ENCODE results near the gene TBC1D22A.

TBC1D22A gene

DNA sequence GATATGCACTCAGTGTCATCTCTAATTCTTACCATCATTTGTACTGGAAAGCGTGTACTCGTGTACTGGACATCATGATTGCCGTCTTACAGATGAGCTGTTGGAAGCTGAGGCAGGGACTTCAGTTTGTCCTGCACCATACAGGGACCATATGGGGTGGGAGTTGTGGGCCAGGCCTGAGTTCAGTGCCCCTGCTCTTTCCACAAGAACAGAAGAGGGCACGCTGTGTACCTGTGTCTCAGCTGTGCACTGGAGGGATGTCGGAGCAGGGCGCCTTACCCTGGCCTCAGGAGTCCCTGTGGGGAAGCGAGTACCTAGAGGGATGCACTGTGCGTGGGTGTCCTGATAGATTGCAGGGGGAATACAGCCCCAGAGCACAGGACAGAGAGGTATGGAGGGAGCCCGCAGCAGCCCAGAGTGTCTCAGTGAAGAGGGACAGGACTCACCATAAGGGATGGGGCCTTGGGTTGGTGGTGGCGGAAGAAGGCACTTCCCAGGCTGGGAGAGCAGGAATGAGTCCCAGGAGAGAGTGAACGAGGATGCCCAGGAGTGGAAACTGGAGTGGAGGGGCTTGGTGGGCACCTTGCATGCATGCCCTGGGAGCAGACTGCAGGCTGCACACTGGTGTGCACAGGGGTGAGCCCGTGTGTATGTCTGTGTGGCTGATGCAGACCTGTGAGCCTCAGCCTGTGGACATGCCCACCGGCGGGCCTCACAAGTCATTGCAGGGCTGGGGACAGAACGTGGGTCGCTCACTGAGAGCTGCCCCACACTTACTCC, 329.7 kb downstream of the TBC1D22A start:
- DNase-seq, result no peak

GRCh38 chr22:47092896-47093311, 330.5 kb downstream of the TBC1D22A start:
- DNase-seq, result no peak

DNA sequence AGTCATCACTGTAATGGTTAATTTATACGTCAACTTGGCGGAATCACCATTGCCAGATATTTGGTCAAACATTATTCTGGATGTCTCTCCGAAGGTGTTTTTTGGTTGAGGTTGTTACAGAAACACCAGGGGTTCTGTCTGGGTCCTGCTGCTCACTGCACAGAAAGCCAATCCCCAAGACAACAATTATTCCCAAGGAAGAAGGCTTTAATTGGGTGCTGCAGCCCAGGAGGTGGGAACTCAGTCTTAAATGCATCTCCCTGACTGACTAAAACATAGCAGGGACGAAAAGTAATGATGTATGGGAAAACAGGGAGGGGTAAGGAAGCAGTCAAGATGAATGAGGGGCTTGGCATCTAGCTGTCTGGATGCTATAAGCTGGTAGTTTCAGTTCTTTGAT, 331.3 kb downstream of the TBC1D22A start:
- no peak for DNase-seq

GRCh38 chr22:47094861-47095330, 332.4 kb downstream of the TBC1D22A start:
- no peak for DNase-seq

DNA sequence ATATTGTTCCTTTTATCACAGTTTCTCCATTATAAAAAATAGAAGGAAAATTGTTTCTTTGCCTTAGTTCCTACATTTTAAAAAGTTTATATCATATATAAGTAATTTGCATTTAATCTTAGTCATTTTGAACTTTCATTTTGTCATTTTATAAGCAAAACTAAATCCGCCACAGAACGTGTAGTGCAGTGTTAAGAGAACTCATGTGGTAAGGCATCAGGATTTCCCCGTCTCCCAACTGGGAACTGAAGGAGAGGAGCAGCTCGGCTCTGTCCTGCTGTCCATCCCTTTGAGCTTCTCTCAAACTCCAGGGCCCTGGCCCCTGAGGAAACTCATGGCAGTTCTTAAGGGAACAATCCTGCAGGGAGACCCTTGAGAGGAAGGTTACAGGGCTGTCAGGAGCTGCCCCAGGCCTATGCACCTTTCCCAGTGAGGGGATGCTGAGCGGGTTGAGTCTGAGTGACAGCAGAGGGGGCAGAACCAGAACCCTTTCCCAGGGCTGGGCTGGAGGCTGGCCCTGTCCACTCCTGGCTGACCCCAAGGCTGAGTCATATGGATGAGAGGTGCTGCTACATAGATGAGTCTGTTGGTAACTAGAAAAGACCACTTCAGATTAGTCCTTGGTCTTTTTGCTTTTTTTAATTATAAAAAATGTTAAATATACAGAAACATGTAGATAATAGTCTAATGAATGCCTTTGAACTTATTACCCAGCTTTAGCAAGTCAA, 333.1 kb downstream of the TBC1D22A start:
- DNase-seq, result no peak

- DNase-seq, result no peak
These were observed 335.7 kb downstream of the TBC1D22A start for GRCh38 chr22:47098121-47098520.

GRCh38 chr22:47098554-47098953, 336.1 kb downstream of the TBC1D22A start:
- no peak for DNase-seq

DNA sequence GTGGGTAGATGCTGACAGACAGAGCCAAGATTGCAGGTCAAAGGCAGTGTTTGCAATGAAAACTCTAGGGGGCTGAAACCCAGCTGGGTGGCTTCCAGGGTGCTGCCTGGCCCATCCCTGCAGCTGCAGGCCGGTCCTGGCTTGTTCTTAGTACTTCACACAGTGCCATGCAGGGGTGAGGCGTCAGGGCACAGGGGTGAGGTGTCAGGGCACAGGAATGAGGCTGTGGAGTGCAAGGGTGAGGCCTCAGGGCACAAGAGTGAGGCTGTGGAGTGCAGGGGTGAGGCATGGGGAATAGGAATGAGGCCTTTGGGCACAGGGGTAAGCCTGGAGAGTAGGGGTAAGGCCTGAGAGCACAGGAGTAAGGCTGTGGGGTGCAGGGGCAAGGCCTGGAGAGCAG, 337.6 kb downstream of the TBC1D22A start:
- DNase-seq, result no peak

DNA sequence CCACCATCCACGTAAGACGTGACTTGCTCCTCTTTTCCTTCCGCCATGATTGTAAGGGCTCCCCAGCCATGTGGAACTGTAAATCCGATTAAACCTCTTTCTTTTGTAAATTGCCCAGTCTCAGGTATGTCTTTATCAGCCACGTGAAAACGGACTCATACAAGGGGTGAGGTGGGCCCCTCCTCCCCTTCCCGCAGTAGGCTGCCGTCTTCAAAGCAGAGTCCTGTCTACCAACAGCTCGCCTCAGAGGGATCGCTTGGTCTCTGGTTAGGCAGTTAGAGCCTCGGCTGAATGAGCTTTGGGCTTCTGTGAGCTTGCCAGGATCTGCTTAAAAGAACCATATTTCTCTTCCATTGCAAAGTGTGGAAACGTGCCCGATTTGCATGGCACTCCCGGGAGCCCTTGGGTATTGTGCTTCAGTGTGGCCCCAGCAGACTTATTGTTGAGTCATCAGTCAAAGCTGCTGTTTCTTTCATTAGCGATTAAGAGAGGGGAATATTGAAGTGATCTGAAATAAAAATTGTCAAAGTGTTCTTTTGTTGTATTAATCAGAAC, 338.3 kb downstream of the TBC1D22A start:
- DNase-seq, result no peak

DNA sequence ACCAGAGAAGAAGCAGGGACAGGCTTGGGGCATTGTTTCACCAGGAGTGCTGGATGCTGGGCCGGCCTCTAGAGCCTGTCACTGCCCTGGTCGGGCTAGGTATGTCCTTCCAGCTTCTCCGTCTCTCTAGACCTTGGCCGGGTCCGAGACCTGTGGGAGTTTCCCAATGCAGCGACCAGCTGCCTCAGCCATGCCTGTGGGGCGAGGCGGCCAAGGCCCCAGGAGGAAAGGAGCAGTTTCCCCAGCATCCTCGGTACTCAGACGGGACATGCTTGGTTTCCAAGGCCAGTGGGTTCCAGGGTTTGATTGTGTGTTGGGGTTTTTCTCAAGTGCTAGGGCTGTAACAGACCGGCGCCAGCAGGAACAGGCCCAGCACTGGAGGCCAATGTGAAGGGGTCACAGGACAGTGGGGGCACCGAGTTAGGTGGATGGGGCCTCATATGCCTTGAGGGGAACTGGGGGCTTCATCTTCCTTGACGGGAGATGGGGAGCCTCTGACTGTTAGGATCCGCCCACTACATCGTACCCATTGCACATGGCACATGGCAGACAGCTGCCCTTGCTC, 339.0 kb downstream of the TBC1D22A start:
- DNase-seq, result no peak

- no peak for DNase-seq
These were observed 339.6 kb downstream of the TBC1D22A start for GRCh38 chr22:47102081-47102480.

DNA sequence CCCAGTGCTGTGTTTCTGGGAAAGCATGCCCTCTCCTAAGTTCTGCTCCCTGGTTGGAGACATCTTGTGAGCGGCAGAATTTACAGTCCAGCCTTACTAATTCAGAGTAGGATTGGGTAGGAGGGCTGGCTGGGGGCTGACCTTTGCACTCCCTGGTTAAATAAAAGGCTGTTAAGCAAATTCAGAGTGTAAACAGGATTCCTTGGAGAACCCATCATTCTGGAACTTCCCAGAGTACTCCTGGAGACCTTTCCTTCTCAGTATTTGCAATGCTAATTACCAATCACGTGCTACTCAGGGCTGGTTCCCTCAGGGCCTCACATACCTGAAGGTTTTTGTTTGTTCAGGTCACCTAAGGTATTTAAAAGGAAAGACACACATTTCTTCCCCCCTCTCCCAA, 340.2 kb downstream of the TBC1D22A start:
- no peak for DNase-seq

- no peak for DNase-seq
These were observed 342.6 kb downstream of the TBC1D22A start for GRCh38 chr22:47105085-47105484.

GRCh38 chr22:47106806-47107205, 344.4 kb downstream of the TBC1D22A start:
- no peak for DNase-seq

- DNase-seq, result no peak
These were observed 345.0 kb downstream of the TBC1D22A start for GRCh38 chr22:47107431-47107830.

- no peak for DNase-seq
These were observed 348.5 kb downstream of the TBC1D22A start for GRCh38 chr22:47110817-47111443.

DNA sequence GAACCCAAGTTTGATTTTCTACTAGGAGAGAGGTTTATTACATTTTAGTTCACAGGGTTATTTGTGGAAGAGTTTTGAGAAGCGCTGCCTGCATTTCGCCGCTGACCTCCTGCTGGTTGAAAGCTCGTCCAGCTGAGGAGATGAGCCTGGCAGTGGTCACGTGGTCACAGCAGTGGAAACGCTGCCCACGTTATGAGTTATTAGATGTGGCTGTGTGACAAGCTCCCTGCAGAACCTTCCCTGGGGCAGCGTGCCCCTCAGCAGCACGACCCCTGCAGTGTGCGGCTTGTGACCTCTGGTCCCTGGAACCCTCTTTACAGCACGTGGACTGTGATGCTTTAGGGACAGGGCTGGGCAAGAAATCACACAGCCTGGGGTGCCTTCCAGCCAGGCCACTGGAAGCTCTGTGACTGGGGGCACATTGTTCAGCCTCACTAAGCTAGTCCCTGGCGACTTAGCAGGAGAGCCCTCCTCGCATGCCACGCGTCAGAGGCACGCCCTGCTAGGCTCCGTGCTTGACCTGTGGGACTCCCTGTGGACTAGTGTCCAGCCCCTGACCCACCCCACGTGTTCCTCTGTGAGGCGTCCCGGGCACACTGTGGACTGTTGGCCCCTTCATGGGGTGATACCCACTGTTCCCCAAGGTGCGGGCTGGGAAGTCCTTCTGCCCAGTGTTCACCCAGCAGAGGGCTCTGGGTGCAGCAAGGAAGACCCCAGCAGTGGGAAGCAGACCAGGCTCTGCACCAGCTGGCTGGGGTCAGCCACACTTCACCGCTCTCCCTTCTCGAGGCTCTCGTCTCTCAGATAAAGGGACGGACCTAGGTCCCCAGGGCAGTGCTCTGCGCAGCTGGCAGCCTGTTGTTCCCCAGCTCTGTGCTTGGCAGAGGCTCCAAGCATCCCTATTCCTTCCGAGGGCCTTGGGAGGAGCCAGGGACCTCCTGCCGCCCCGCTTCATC, 349.5 kb downstream of the TBC1D22A start:
- DNase-seq, result no peak

DNA sequence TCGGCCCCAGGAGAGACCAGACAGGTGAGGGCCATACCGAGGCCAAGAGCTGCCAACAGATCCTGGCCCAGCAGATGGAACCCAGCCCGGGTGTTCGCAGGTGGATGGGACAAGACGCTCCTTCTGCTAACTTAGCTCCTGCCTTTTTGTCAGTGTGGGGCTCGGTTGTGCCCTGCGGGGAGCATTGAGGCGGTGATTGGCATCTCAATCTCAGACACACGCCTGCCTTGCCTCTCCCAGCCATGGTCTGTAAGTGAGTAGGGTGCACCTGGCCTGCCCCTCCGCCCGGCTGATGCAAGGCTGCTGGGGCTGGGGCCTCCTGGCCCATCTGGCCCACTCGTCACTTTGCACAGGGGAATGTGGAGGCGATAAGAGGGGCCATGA, 350.1 kb downstream of the TBC1D22A start:
- DNase-seq, result no peak

DNA sequence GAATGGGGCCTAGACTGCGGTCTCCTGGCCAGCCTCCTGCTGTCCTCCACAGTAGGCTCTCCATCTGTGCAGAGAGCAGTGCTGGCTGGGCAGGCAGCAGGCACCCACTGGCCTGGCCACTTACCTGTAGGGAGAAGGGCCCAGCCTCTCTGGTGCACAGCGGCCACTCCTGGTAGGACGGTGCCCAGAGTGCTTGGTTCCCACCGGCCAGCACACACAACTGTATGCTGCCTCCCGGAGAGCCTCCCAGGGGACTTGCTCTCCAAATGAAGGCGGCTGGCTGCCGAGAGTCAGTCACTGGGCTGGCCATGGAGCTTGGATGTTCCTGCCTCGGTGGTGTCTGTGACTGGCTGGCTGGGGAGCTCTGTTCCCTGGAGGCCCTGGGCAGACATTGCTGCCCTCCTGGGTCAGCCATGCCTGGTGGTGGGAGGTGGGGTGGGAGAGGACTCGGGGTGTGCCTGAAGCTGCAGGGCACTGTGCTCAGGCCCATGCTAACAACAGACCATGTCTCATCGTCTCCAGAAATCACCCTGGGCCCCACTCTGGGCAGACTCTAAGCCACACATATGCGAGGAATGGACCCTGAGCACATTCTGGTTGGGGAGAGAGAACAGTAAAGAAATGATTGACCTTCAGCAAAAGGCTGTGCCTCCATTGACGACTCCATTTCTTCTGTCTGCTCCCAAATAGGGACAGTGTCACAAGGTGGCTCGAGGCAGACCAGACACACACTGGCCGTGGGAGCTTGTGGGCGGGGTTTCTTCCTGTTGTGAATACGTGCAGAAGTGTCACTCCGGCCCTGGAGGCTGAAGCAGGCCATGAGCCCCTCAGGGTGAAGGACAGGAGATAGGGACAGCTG, 350.8 kb downstream of the TBC1D22A start:
- no peak for DNase-seq

- DNase-seq, result no peak
These were observed 351.5 kb downstream of the TBC1D22A start for GRCh38 chr22:47113853-47114415.
